HG03066 (cell line): ENCODE data around the gene PDE8B.

Experiments used
- ATAC-seq: cut with Tn5 transposase; IDR thresholded peaks from one replicate; pipeline ENCODE4 v1.9.1; 2021; ENCODE audit warnings: low read depth; ENCODE audit not compliant: unreplicated experiment

The PDE8B gene

GRCh38 chr5:77281969-77282336 is 71.5 kb downstream of the PDE8B start:
- no peak for ATAC-seq

GRCh38 chr5:77282337-77283027 is 72.0 kb downstream of the PDE8B start:
- no peak for ATAC-seq

- ATAC-seq = no peak
Measured at GRCh38 chr5:77285251-77285841, 74.9 kb downstream of the PDE8B start.

- ATAC-seq = no peak
Measured at GRCh38 chr5:77292026-77292757, 81.7 kb downstream of the PDE8B start.

GRCh38 chr5:77294185-77294584 is 83.7 kb downstream of the PDE8B start:
- ATAC-seq = no peak

GRCh38 chr5:77295863-77296378 is 85.4 kb downstream of the PDE8B start:
- no peak for ATAC-seq

- ATAC-seq = no peak
Measured at GRCh38 chr5:77298146-77298545, 87.7 kb downstream of the PDE8B start.

- no peak for ATAC-seq
Measured at GRCh38 chr5:77300451-77300850, 90.0 kb downstream of the PDE8B start.

GRCh38 chr5:77301447-77301883 is 91.0 kb downstream of the PDE8B start:
- no peak for ATAC-seq

- ATAC-seq = no peak
Measured at GRCh38 chr5:77302247-77302646, 91.8 kb downstream of the PDE8B start.

GRCh38 chr5:77302653-77303052 is 92.2 kb downstream of the PDE8B start:
- ATAC-seq = no peak

- no peak for ATAC-seq
Measured at GRCh38 chr5:77304388-77304787, 93.9 kb downstream of the PDE8B start.

GRCh38 chr5:77305222-77305846 is 94.9 kb downstream of the PDE8B start:
- ATAC-seq = no peak

GRCh38 chr5:77305956-77306355 is 95.5 kb downstream of the PDE8B start:
- ATAC-seq = no peak

GRCh38 chr5:77306531-77306930 is 96.1 kb downstream of the PDE8B start:
- no peak for ATAC-seq

GRCh38 chr5:77308154-77308960 is 97.9 kb downstream of the PDE8B start:
- no peak for ATAC-seq

- ATAC-seq = no peak
Measured at GRCh38 chr5:77309140-77309539, 98.7 kb downstream of the PDE8B start.

GRCh38 chr5:77310494-77311213 is 100.2 kb downstream of the PDE8B start:
- ATAC-seq = no peak

GRCh38 chr5:77311214-77311571 is 100.7 kb downstream of the PDE8B start:
- no peak for ATAC-seq

- ATAC-seq = no peak
Measured at GRCh38 chr5:77312413-77312812, 101.9 kb downstream of the PDE8B start.
